T-helper 9 cell (primary cell): ENCODE data around the gene ZFHX3.

ENCODE experiments used
- DNase-seq: peaks from one replicate; pipeline ENCODE4 v3.0.0-alpha.2; 2020

The ZFHX3 gene

DNA sequence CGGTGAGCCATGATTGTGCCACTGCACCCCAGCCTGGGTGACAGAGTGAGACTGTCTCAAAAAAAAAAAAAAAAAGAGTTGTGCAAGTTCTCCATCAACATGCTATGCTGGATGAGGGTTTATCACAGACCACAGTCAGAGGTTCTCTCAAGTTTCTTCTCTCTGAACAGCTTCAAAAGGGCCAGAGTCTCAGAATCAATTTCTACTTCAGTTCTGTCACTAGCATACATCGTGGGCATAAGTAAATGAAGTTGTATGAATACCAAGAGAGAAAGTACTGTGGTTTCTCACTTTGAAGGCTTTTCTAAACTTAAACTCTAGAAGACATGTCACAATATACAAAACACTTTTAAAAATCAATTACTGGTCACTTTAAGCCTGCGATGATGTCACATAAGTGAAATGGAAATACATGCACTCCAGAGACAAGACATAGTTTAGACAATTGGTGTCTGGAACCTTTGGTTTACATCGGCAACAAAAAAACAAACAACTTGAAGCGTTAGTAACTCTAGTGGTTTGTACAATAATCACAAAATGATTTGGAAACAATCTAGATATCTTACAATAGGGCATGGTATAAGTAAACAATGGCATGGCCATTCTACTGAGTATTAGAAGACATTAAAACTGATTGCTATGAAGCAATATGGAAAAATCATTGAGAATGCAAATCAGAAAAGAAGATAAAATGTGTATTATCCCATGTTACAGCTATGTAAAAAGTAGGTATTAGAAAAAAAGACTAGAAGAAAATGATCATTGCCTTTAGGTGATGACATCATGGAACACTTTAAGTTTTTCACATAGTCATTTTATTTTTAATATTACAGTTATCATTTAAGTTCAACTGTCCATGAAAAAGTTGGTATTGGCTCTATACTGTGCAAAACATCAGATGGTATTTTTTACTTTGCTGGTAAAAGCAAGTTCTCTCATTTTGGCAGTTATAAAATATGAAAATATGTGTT lies 232.3 kb downstream of the ZFHX3 start:
- no peak for DNase-seq

DNA sequence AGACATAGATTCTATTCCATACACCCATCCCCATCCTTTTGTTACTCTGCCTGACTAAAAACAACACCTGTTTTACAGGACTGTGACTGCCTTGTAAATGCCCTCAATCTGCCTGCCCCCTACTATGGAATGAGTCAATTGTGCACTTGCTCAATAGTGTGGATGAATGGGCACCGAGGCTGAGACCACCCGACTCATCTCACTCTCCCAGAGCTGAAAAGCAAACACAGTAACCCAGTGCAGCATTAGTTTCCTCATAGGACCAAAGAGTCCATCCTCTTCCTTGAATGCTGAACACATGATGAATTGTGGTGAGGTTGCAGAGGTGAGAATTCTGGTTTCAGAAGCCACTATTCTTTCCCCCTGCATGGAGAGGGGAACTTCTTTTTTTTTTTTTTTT lies 233.7 kb downstream of the ZFHX3 start:
- DNase-seq = no peak

DNA sequence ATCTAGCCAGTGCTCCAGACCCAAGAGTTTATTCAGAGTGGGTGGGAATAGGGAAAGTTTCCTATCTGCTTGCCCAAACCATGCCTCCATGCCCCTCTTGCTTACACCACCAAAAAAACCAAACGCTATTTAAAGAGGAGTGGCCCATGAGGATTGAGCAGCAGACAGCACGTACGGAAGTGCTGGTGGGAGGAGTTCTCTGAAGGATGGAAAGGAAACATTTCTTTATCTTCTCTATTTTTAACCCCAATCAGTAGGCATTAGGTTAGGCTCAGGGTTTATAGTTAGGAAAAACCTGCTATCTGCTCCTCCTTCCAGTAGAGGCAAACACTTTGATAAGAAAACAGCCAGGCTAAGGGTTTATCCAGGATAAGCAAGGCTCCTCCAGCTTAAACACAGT lies 235.3 kb downstream of the ZFHX3 start:
- DNase-seq = no peak

DNA sequence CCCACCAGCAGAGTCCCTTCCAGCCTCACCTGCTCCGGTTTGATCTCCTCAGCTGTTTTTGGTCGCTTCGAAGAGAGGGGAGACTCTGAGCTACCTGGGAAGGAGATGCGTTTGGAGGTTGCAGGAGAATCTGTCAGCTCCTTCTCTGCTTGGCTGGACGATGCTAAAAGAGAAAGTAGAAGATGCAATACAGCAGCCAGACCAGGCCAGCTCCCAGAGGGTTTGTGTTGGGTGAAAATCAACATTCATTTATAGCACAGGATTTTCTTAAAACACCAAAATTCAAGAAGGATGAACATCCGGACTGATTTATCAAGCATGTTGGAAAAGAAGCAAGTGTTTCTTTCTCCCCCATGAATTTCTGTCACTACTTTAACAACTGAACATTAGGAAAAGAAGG lies 236.1 kb downstream of the ZFHX3 start:
- no peak for DNase-seq

DNA sequence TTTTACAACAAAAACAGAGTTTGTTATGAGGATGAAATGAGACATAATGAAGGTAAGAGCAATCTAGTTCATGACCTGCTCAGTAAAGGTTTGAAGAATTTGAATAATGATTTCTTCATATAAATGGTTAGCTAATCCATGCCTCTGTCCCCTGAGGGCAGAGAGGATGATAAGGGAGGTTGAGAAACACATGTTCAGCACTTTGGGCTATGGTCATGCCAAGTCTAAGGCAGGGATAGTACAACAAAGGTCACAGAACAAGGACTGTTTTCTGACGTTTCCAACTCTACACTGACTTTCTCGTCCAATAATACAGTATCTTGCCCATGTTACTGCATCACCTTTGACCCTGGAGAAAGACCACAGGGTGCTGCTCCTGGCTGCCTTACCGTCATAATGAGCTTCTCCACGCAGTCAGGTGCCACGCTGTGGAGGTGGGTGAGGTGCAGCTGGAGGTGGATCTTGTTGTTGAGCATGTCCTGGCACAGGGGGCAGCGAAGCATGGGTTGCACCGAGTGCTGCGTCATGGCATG lies 236.7 kb downstream of the ZFHX3 start:
- no peak for DNase-seq

DNA sequence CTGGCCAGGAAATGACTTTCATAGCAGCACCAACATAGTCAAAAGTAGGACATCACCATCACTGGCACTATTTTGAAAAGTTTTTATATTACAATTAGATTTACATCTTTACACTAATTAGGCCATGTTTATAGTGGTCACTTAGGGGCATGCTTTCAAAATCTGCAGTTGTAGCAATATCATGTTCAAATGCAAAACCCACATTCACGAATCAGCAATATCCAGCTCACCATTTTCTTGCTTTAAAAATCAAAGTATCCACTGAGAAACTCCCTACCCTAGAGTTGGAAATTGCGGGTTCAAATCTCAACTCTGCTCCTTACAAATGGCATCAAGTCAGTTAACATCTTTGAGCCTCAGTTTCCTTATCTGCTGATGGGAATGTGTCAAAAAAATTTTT lies 237.4 kb downstream of the ZFHX3 start:
- no peak for DNase-seq

DNA sequence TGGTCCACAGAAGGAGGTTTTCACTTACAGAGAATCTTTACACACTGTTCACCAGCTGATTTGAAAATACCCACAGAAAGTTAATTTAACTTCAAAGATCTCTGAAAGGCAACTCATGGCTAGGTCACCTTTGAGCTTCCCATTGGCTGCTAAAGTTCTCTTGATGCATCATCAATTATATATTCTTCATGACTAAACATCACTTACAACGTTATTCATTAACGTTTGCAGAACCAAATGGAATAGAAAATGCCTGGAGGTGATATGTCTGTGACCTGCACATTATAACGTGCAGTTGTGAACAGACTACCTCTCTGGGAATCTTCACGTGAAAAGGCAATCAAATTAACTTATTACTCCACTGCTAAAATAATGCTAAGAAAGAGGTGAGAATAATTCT lies 238.5 kb downstream of the ZFHX3 start:
- no peak for DNase-seq

DNA sequence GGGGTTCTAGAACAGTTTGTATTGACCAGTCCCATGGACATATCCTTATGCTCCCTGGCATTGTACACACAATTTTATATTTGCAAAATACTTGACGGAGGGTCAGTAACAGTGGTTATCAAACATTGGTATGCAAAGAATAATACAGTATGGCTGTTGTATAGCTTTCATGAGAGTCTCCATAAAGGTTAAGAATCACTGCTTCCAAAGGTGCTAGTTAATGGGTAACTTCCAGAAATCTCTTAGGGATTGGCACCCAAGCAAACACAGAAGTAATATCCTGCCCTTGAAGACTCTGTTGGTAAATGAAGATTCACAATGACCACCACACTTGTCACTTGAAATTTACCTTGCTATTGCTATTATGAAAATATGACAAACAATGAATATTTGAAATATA lies 239.2 kb downstream of the ZFHX3 start:
- no peak for DNase-seq

DNA sequence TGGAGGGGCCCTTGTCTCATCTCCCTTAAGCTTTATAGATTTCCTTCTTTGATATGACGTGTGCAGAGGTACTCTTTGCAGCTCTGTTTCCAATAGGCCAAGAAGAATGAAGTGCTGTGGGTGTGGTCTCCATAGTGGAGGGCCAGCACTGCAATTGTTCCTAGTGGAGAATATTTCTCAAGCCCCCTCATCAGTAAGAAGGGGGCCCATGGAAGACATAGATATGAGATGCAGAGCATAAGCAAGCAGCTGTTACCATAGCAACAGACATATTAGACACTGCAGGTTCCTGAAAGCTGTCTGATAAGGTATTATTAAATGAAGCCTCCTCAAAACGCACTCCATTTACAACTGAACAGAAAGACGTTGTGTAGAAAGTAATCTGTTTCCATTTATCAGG lies 240.7 kb downstream of the ZFHX3 start:
- no peak for DNase-seq

DNA sequence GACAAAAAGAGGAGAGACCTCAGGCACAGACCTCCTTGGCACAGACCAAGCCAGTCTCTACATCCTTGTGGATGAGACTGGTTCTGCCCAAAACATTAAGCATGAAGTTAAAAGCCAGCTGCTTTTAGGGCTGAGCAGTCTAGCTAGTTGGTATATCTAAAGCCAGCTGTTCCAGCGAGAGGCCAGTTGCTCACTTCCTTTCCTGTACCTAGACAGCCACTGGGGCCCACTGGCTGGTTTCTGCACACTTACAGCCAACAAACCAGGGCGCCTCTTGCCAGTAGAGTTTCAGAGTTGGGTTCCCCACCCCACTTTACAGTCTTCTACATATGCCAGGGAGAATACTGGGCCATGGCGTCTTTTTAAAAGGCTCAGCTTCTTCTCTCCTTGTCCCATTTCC lies 242.4 kb downstream of the ZFHX3 start:
- no peak for DNase-seq

DNA sequence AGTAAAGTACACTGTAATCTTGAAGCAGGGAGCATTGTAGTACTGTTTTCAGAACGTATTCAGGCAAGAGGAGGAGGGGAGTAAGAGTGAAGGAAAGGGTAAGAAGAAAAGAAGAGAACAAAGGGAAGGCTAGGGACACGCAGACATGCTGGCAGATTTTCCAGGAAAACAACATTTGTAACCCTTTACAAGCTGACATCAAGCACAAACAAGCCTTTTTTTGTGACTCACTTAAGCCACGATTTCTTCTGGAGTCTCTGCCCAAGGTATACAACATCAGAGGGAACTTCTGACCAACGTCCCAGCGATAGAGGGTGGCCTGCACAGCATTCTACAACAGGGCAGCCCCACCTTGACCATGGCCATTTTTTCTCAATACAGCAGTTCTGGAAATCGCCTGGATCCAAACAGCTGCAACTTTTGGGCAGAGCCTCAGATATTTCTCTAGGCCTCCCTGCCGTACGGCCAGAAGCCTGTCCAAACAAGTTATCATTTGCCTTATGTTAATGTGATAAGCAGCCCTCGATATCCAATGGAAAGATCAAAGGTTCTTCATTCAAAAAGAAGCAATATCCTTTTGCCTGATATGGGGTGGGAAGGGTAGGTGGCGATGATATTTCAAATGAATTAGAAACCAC lies 247.3 kb downstream of the ZFHX3 start:
- no peak for DNase-seq

DNA sequence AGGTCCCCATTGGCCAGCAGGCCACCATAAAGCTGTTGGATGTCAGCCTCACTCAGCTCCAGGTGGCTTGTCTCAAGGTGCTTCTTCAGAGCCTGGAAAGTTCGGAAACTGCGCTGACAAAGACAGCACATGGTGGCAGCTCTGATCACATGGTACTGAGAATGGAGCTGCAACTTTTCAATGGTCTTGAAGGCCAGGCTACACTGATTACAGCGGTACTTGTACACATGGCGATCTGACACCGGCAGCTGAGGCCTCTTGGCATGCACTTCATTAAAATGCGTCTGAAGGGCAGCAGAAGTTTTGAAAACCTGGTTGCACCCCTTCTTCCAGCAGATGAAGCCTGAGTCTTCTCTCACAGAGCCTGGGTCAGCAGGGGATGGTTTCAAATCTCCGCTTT lies 249.7 kb downstream of the ZFHX3 start:
- DNase-seq = no peak

DNA sequence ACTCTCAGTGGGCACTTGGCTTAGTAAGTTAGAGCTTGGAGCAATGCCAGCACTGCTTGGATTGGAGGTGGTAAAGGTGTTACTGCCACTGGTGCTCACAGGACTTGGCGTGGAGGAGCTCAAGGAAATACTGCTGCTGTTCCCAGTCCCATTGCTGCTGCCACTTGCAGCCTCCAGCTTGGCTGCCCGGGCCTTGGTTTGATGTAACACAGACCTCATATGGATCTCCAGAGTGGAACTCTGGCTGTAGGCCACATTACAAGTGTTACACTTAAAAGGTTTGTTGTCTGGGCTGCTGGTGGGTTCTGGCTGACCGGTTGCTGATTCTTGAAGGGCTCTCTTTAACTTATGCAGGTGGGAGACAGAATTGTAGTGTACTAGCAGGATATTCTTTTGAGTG lies 250.3 kb downstream of the ZFHX3 start:
- no peak for DNase-seq

DNA sequence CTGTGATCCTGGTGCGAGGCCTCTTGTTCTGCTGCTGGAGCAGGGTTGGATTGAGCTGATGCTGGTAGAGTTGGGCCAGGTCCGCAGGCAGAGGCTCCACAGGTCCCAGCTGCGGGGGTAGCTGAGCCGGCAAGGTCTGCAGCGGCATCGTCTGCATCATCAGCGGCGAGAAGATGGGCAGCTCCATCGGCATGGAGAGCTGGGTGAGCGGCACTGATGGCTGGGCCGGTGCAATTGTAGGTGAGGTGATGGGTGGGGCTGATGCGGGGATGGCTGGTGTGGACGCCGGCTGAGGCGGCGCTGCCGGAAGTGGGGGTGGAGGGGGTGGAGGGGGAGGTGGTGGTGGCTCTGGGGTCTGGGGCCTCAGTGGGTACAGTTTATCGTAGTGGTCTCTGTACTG lies 251.7 kb downstream of the ZFHX3 start:
- no peak for DNase-seq

DNA sequence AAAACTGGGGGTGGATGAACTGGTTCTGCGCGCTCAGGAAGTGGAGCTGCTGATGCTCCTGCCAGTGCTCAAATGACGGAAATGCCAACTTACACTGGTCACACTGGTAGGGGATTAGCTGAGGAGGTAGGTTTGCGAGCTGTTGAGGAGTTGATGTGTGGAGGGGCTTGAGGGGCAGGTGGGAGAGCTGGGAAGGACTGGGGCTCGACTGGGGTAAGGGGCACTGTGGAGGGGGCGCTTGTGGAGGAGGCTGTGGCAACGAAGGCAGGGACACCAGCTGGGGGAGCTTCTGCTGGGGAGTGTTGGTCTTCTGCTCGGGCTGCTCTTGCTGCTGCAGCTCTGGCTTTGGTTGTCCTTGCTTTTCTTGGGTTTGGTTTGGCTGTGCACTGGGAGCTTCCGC lies 252.9 kb downstream of the ZFHX3 start:
- DNase-seq = no peak

DNA sequence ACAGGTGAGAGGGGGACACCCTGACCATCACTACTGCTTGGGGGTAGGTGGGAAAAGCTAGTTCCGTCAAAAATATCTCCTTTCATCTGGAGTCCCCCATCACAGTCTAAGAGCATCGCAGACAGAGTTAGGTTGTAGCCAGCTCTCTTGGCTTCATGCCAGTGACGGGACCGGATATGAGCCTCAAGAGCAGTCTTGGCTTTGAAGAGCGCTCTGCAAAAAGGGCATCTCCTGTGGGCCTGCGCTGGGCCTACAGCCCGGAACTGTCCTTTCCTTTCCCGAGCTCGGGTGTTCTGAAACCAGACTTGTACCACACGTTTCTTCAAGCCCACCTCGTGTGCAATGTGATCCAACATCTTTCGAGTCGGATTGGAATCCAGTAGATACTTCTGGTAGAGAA lies 253.6 kb downstream of the ZFHX3 start:
- no peak for DNase-seq

DNA sequence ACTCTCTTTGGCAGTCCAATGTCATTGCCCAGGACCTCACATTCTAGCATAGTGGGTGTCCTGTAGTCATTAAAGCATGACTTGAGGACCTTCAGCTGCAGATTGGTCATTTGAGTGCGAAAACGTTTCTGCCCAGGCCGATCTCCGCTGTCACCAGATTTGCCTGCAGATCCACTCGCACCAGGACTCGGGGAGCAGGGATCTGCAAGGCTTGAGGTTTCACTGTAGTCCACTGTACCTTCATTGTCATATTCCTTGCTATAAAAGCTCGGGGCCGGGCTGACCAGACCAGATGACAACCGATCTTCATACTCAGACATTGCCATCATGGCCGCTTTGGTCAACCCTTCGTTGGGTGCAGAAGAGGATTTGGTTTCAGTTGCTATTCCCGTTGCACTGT lies 254.2 kb downstream of the ZFHX3 start:
- no peak for DNase-seq

DNA sequence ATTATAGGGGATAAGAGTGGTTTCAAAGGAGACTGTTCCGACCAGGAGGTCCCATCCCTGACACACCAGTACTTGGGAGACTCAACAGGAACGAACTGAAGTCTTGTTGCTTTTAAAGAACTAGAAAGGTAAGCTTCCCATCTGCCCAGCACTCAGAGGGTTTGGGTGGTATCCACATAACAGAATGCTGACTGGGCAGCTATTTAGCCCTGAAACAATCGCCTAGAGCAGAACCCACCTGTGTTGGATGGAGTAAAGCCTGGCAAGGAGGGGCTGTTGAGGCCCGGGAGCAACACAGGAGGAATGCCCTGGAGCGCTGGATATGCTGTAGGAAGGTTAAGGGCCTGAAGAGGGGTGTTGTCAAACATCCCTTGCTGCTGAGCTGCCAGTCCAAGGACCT lies 254.9 kb downstream of the ZFHX3 start:
- no peak for DNase-seq

DNA sequence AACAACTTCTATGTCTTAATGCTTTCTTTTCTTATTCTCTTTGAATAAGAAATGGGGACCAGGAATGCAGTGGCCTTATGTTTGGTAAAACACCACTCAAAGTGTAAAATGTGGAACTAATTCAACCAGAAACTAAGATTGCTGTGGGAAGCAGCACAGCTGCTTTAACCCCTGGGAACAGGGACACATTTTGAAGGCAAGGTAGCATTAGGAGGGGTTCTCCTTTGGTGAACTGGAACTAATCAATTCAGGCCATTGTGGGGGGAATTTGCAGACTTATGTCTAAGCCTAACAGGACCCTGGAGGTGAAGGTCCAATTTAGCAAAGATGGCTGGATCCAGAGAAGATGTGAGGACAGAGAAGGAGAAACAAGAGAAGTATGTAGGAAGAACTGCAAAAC lies 256.1 kb downstream of the ZFHX3 start:
- no peak for DNase-seq

DNA sequence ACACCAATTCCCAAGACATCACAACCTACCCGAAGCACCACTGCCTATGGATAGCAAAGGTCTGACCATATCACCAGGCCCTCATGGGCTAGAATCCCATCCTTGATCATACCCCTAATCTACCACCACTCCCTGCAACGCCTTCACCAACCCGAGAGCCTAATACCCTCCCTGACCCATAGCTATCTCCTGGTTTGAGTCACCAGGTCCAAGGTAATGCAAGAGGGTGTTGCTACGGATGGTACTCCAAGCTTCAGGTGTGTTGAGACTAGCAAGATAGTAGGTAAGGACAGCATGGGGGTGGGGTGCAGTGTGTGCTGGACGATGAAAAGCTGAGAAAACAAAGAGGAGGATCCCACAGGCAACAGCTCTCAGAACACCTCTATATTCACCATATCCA lies 258.0 kb downstream of the ZFHX3 start:
- no peak for DNase-seq

DNA sequence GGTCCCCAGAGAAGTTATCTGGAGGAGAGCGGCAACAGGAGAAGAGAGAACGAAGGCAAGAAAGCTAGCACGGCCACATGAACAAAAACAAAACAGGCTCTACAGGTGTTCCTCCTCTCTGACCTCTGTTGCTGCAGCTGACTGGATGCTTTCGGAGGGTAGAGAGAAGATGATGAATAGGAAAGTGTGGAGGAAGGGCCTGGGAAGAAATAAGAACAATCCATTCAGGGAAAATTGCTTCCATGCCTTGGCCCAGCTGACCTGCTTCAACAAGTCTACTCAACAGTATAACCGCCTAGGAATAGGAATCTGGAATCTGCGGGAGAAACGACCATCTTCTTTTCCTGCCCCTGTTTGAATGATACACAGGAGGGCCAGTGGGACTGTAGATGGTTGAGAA lies 258.5 kb downstream of the ZFHX3 start:
- no peak for DNase-seq

DNA sequence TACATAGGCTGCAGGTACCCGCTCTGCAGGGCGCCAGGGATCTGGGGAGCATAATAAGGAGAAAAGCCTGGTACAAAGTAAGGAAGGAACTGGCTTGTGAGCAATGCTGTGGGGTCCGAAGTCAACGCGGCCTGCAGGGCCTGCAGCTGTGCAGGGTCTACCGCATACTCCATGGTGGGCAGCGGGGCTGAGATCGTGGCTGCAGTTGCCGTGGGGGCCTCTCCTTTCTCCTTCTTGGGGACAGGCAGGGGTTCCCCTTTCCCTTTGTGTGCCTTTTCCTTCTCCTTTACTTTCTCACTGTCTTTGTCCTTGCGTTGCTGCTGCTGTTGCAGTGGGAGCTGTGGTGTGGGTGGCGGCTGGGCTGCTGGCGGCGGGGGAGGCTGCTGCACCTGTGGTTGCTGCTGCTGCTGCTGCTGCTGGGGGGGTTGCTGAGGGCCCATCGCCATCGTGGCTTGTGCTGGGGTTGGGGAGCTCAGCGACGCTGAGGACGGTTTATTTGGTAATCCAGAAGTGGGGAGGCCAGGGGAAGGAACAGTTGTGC lies 259.6 kb downstream of the ZFHX3 start:
- DNase-seq = no peak

DNA sequence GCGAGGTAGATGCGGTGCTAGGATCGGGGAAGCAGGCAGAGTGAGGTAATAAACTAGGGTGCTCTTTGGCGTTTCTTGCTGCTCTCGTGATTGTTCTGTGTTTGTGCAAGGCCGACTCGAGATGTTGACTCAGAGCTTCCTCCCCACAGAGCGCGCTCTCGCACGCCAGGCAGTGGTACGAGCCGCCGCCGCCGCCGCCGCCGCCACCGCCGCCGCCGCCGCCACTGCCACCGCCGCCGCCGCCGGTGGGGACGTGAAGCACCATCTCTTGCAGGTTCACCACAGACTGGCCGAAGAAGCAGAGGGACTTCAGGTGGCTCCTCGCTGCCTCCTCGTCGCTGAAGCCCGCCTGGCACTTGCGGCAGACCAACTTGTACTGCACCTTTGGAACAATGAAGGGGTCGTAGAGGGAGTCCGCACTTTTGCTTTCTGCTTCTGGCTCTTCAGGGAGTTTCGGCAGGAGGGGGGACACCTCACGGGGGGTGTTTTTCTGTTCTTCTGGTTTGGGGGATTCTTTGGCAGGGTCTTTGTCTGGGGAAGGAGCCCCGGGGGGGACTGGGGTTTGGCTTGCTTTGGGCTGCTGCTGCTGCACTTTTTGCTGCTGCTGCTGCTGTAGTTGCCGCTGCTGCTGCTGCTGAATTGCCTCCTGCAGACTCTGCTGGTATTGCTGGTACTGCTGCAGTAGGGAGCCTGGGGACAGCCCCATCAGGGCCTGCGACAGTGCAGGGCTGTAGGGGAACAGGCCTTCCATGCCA lies 260.2 kb downstream of the ZFHX3 start:
- peak; percentile 28 for DNase-seq
